Measurements from ENCODE around the gene ACOXL.

ACOXL gene

GRCh38 chr2:111094691-111095090 lies 362.3 kb downstream of the ACOXL start:
- in situ Hi-C loops (cut with MboI; ENCODE audit: low sequenced_read_pairs), result no loop called here

- in situ Hi-C loops (cut with MboI; ENCODE audit: low sequenced_read_pairs), result no loop called here
Observed at GRCh38 chr2:111095434-111095833, 363.1 kb downstream of the ACOXL start.

GRCh38 chr2:111099402-111099801 lies 367.0 kb downstream of the ACOXL start:
- in situ Hi-C loops (cut with MboI; ENCODE audit: low sequenced_read_pairs), result no loop called here

- in situ Hi-C loops (cut with MboI; ENCODE audit: low sequenced_read_pairs), result loop anchor here (25.0 kb wide), 1 partner anchor 612 kb away; no protein-coding TSS in a partner anchor
Observed at GRCh38 chr2:111100087-111100764, 367.9 kb downstream of the ACOXL start.

- in situ Hi-C loops (cut with MboI; ENCODE audit: low sequenced_read_pairs), result loop anchor here (25.0 kb wide), 1 partner anchor 612 kb away; no protein-coding TSS in a partner anchor
Observed at GRCh38 chr2:111100765-111101162, 368.4 kb downstream of the ACOXL start.

GRCh38 chr2:111101592-111101991 lies 369.2 kb downstream of the ACOXL start:
- in situ Hi-C loops (cut with MboI; ENCODE audit: low sequenced_read_pairs), result loop anchor here (25.0 kb wide), 1 partner anchor 611 kb away; no protein-coding TSS in a partner anchor

GRCh38 chr2:111102216-111102615 lies 369.8 kb downstream of the ACOXL start:
- in situ Hi-C loops (cut with MboI; ENCODE audit: low sequenced_read_pairs), result loop anchor here (25.0 kb wide), 1 partner anchor 610 kb away; no protein-coding TSS in a partner anchor

- in situ Hi-C loops (cut with MboI; ENCODE audit: low sequenced_read_pairs), result loop anchor here (25.0 kb wide), 1 partner anchor 606 kb away; no protein-coding TSS in a partner anchor
Observed at GRCh38 chr2:111105926-111106325, 373.6 kb downstream of the ACOXL start.

GRCh38 chr2:111106706-111107105 lies 374.3 kb downstream of the ACOXL start:
- in situ Hi-C loops (cut with MboI; ENCODE audit: low sequenced_read_pairs), result loop anchor here (25.0 kb wide), 1 partner anchor 606 kb away; no protein-coding TSS in a partner anchor

- in situ Hi-C loops (cut with MboI; ENCODE audit: low sequenced_read_pairs), result loop anchor here (25.0 kb wide), 1 partner anchor 603 kb away; no protein-coding TSS in a partner anchor
Observed at GRCh38 chr2:111108745-111109271, 376.4 kb downstream of the ACOXL start.

GRCh38 chr2:111111101-111111755 lies 378.9 kb downstream of the ACOXL start:
- in situ Hi-C loops (cut with MboI; ENCODE audit: low sequenced_read_pairs), result loop anchor here (25.0 kb wide), 1 partner anchor 601 kb away; no protein-coding TSS in a partner anchor

- in situ Hi-C loops (cut with MboI; ENCODE audit: low sequenced_read_pairs), result loop anchor here (25.0 kb wide), 1 partner anchor 598 kb away; no protein-coding TSS in a partner anchor
Observed at GRCh38 chr2:111113838-111114237, 381.5 kb downstream of the ACOXL start.

GRCh38 chr2:111116011-111116746 lies 383.8 kb downstream of the ACOXL start:
- in situ Hi-C loops (cut with MboI; ENCODE audit: low sequenced_read_pairs), result loop anchor here (25.0 kb wide), 1 partner anchor 596 kb away; no protein-coding TSS in a partner anchor

- in situ Hi-C loops (cut with MboI; ENCODE audit: low sequenced_read_pairs), result loop anchor here (25.0 kb wide), 1 partner anchor 595 kb away; no protein-coding TSS in a partner anchor
Observed at GRCh38 chr2:111116843-111117597, 384.6 kb downstream of the ACOXL start.

GRCh38 chr2:111117598-111118480 lies 385.5 kb downstream of the ACOXL start:
- in situ Hi-C loops (cut with MboI; ENCODE audit: low sequenced_read_pairs), result loop anchor here (25.0 kb wide), 1 partner anchor 594 kb away; no protein-coding TSS in a partner anchor

GRCh38 chr2:111118481-111118980 lies 386.2 kb downstream of the ACOXL start:
- in situ Hi-C loops (cut with MboI; ENCODE audit: low sequenced_read_pairs), result loop anchor here (25.0 kb wide), 1 partner anchor 594 kb away; no protein-coding TSS in a partner anchor

GRCh38 chr2:111118981-111119821 lies 386.8 kb downstream of the ACOXL start:
- in situ Hi-C loops (cut with MboI; ENCODE audit: low sequenced_read_pairs), result loop anchor here (25.0 kb wide), 1 partner anchor 593 kb away; no protein-coding TSS in a partner anchor

Data from HL-60/S4 treated with retinoic acid at 250 ng/mL for 4 days and 3 days (cell line).